Activated B cell treated with CpG ODN at 0.5 μM for 24 hours (primary cell): ENCODE results near the gene DUOX2. TPM values are rescaled to one million over a fixed set of nuclear protein-coding genes. Genes with fewer than 3 reads are reported as not detected.

Source experiments
- ATAC-seq: fragments of 200-7000 bp; cut with Tn5 transposase; one replicate; pipeline ENCODE4 v1.10.0; 2021; ENCODE audit warnings: low read depth, mild to moderate bottlenecking, moderate library complexity
- CTCF ChIA-PET: fragments of 350-600 bp; sonication (Branson Sonifier 250); formaldehyde crosslinking; loops from one replicate; lab custom pipeline; 2021; ENCODE audit warnings: antibody characterized with exemption; lab: Charles Lee
- POLR2A ChIA-PET: fragments of 350-600 bp; sonication (Branson Sonifier 250); formaldehyde crosslinking; loops from one replicate; lab custom pipeline; 2021; ENCODE audit warnings: antibody characterized with exemption; lab: Charles Lee
- DNase-seq: peaks from one replicate; pipeline ENCODE4 v3.0.0; 2022
- H3K27ac Mint-ChIP-seq: one replicate; pipeline ENCODE4 v1.8.0; 2020; ENCODE audit warnings: mixed read lengths
- H3K27me3 Mint-ChIP-seq: one replicate; pipeline ENCODE4 v1.8.0; 2021; ENCODE audit warnings: mixed read lengths
- H3K36me3 Mint-ChIP-seq: one replicate; pipeline ENCODE4 v1.8.0; 2021; ENCODE audit warnings: low read depth, mixed read lengths
- H3K4me1 Mint-ChIP-seq: one replicate; pipeline ENCODE4 v1.8.0; 2021; ENCODE audit warnings: mixed read lengths
- H3K4me3 Mint-ChIP-seq: one replicate; pipeline ENCODE4 v1.8.0; 2020; ENCODE audit warnings: mild to moderate bottlenecking, mixed read lengths
- H3K9me3 Mint-ChIP-seq: one replicate; pipeline ENCODE4 v1.8.0; 2020; ENCODE audit warnings: mixed read lengths
- intact Hi-C: fragments of 100-400 bp; cut with micrococcal nuclease; formaldehyde crosslinking; loops from one replicate; pipeline ENCODE4 v1.15.1; 2024
- total RNA-seq: library from RNA; stranded (reverse); gene quantifications from 2 replicates; pipeline ENCODE4 v1.2.3, GENCODE V29; 2022
- TF ChIP-seq, protein P1 (sequence below): fragments of 200-600 bp; IDR thresholded peaks from one replicate; pipeline ENCODE4 v1.8.0; 2022; ENCODE audit warnings: antibody characterized with exemption, mild to moderate bottlenecking

Gene DUOX2
- total RNA-seq, 1 donor from 2014 or later: not detected

DNA sequence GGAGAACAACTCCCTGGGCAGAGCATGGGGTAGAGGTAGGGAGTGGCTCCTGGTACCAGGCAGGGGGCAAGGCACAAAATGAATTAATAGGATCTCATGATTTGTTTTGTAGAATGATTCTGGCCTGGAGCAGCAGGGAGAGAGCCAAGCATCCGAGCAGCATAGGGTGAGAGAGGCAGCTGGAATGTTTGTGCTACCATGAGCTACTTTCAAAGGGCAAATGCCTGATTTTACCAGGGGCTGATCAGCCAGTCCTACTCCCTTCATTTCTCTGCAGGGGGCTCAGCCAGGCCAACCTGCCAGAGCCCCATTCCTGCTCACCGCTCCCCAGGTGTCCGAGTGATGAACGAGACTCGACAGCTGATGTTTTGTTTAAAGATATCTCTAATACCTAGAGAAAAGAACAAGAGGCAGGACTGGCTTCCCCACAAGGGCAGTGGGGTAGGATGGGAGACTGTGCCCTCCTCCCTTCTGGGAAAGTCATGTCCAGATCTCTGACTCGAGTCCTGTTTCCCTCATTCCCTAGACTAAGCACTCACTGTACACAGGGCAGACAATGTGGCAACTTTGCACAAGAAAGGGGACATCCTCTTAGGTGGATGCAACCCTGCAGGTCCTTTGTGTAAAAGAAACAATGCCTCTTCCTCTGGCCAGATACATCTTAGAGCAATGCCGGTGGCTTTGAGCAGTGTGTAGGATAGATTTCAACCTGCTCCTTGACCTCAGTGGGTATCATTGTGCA, 12.9 kb downstream of the DUOX2 start:
- no peaks in the 10 kb centered on the region for H3K36me3 Mint-ChIP-seq
- ATAC-seq: no peak
- H3K27me3 Mint-ChIP-seq: peaks cover 19% of the 10 kb centered on the region
- POLR2A ChIA-PET: no interaction called here
- H3K4me3 Mint-ChIP-seq: no peak overlapping the region
- H3K4me1 Mint-ChIP-seq: no peaks in the 10 kb centered on the region
- CTCF ChIA-PET: interaction anchor here (0.7 kb wide), 1 partner anchor 62 kb away, joined by 3 read pairs; no protein-coding TSS in a partner anchor
- no peak overlapping the region for H3K27ac Mint-ChIP-seq
- intact Hi-C loops: no loop called here
- H3K9me3 Mint-ChIP-seq: no peaks in the 10 kb centered on the region
- DNase-seq: no peak
- TF ChIP-seq, protein P1, sequence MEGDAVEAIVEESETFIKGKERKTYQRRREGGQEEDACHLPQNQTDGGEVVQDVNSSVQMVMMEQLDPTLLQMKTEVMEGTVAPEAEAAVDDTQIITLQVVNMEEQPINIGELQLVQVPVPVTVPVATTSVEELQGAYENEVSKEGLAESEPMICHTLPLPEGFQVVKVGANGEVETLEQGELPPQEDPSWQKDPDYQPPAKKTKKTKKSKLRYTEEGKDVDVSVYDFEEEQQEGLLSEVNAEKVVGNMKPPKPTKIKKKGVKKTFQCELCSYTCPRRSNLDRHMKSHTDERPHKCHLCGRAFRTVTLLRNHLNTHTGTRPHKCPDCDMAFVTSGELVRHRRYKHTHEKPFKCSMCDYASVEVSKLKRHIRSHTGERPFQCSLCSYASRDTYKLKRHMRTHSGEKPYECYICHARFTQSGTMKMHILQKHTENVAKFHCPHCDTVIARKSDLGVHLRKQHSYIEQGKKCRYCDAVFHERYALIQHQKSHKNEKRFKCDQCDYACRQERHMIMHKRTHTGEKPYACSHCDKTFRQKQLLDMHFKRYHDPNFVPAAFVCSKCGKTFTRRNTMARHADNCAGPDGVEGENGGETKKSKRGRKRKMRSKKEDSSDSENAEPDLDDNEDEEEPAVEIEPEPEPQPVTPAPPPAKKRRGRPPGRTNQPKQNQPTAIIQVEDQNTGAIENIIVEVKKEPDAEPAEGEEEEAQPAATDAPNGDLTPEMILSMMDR: no peak

DNA sequence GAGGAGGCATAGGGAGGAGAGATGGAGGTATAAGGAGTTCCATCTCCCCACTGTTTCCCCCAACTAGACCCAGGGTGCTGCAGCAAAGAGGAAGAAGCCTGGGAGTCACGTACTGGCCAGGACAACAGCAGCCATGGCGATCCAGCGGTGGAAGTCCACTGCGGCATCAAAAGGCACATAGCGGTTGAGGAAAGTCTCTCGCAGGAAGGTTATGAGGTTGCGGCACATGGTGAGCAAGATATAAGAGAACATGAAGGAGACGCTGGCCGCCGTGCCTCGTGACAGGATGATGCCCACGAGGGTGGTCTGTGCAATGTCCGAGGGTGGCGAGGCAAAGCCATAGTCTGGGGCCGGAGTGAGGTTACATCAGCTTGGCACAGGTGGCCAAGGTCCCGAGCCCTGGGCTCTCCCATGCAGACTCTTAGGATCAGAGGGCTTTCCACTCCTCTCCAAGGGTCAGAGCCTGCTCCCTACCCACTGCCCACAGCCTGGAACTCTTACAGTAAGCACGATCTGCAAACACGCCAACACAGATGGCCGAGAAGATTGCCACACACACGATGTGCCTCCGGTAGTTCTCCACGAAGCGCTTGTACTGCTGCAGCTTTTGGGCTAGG, 14.3 kb downstream of the DUOX2 start:
- H3K4me1 Mint-ChIP-seq: no peaks in the 10 kb centered on the region
- intact Hi-C loops: no loop called here
- H3K27ac Mint-ChIP-seq: no peak overlapping the region
- no peak overlapping the region for H3K4me3 Mint-ChIP-seq
- ChIA-PET POLR2A (no interaction called here), CTCF (no interaction called here)
- peaks cover 13% of the 10 kb centered on the region for H3K27me3 Mint-ChIP-seq
- TF ChIP-seq, protein P1: no peak
- DNase-seq (no peak), ATAC-seq (no peak)
- no peaks in the 10 kb centered on the region for H3K36me3 Mint-ChIP-seq
- H3K9me3 Mint-ChIP-seq: no peaks in the 10 kb centered on the region

DNA sequence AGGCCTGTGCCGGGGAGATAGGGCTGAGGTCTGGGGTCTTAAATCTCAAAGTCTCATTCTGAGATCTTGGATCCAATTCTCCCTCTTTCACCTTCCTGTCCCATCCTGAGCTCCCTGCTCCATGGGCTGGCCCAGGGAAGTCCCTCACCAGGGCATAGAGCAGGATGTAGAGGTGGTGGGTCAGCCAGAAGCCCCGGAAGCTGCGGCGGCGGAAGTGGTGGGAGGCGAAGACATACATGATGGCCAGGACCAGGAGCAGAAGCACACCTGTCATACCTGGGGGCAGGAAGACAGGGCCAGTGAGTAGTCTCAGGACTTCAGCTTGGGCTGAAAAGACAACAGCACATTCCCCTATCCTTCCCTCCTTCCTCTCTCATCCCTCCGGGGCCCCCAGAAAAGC, 16.5 kb downstream of the DUOX2 start:
- ChIA-PET CTCF (interaction anchor here (0.9 kb wide), 1 partner anchor 21 kb away, joined by 3 read pairs; no protein-coding TSS in a partner anchor), POLR2A (no interaction called here)
- Mint-ChIP-seq H3K4me3 (no peak overlapping the region), H3K36me3 (no peaks in the 10 kb centered on the region), H3K9me3 (no peaks in the 10 kb centered on the region), H3K4me1 (no peaks in the 10 kb centered on the region), H3K27me3 (peaks cover 10% of the 10 kb centered on the region), H3K27ac (no peak overlapping the region)
- no peak for DNase-seq
- ATAC-seq: no peak
- intact Hi-C loops: no loop called here
- TF ChIP-seq, protein P1: no peak

DNA sequence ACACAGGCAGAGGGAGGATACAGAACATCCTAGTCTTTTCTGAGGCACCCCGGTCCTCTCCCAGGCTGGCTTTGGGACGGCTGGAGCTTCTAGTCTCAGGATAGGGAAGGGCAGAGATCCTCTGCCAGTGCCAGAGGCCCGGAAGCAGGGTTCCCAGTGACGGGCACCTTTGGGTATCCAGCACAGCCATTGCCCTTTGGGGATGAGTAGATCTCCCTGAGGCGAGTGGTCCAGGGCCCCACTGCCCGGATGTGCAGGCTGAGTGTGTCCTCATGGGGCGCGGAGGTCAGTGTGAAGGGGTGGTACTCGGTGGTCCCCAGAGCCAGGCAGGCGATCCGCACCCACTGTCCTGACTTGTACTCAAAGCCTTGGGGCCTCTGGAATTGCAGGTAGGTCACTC, 18.3 kb downstream of the DUOX2 start:
- no peak overlapping the region for H3K27ac Mint-ChIP-seq
- no peaks in the 10 kb centered on the region for H3K36me3 Mint-ChIP-seq
- no peak for ATAC-seq
- ChIA-PET POLR2A (no interaction called here), CTCF (no interaction called here)
- H3K4me1 Mint-ChIP-seq: no peaks in the 10 kb centered on the region
- intact Hi-C loops: no loop called here
- no peak for DNase-seq
- H3K4me3 Mint-ChIP-seq: no peak overlapping the region
- H3K9me3 Mint-ChIP-seq: no peaks in the 10 kb centered on the region
- H3K27me3 Mint-ChIP-seq: peaks cover 13% of the 10 kb centered on the region
- TF ChIP-seq, protein P1: no peak

DNA sequence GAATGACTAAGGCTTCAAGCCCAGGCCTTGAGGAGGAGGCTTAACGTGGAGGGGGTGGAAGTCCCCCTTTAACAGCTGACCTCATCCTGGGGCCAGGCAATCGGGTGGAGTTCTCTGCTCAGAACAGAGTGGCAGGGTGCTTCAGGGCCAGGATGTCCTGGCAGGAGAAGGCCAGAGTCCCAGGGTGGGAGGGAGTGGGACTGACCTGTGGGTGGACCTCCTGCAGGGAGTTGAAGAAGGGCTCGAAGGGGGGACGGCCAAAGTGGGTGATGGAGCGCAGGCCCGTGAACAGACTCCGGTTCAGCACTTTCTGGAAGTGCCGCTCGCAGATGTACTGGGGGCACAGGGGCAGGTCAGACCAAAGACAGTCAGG, 19.6 kb downstream of the DUOX2 start:
- Mint-ChIP-seq H3K9me3 (no peaks in the 10 kb centered on the region), H3K27me3 (peaks cover 14% of the 10 kb centered on the region), H3K36me3 (no peaks in the 10 kb centered on the region), H3K4me3 (no peak overlapping the region), H3K4me1 (no peaks in the 10 kb centered on the region), H3K27ac (no peak overlapping the region)
- DNase-seq: no peak
- TF ChIP-seq, protein P1: no peak
- CTCF ChIA-PET: no interaction called here
- no peak for ATAC-seq
- POLR2A ChIA-PET: no interaction called here
- intact Hi-C loops: no loop called here
